Erythroblast (primary cell): ENCODE data around the gene GAPVD1.
"Not testable (repeated sequence)": the region's sequence is repeated elsewhere in the genome, so short reads cannot be mapped to it uniquely, and the experiment has no call there.

Experiments used
- GATA1 ChIP-seq: IDR thresholded peaks from 2 replicates; pipeline ENCODE4 v1.6.1; 2011; ENCODE audit warnings: low read depth, mild to moderate bottlenecking, control low read depth, low read length, moderate library complexity
- POLR2A ChIP-seq: IDR thresholded peaks from 2 replicates; pipeline ENCODE4 v1.6.1; 2011; ENCODE audit warnings: mild to moderate bottlenecking, low read length

- TF ChIP-seq POLR2A, GATA1: not testable (repeated sequence)
These were observed 25.4 kb downstream of the GAPVD1 start for GRCh38 chr9:125286935-125287433.
